ENCODE results near the gene NXNL2.

Gene NXNL2

GRCh38 chr9:88533951-88534455 is 975 bp upstream of the NXNL2 start:
- DNase-seq: no peak

GRCh38 chr9:88535226-88536022 is 446 bp downstream of the NXNL2 start:
- DNase-seq: no peak

DNA sequence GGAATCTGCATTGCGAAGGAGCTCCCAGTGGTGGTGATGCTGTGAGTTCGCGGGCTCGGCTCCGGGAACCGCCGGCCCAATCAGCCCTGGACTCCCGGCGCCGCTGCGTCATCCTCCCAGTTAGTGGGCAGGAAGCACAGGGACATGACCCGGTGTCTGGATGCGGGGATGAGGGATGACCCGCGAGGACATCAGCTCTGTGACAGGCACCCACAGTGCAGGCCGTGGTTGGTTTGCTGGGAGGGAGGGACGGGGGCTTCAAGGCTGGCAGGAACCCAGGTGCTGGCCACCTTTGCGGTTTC is 996 bp downstream of the NXNL2 start:
- DNase-seq: no peak

DNA sequence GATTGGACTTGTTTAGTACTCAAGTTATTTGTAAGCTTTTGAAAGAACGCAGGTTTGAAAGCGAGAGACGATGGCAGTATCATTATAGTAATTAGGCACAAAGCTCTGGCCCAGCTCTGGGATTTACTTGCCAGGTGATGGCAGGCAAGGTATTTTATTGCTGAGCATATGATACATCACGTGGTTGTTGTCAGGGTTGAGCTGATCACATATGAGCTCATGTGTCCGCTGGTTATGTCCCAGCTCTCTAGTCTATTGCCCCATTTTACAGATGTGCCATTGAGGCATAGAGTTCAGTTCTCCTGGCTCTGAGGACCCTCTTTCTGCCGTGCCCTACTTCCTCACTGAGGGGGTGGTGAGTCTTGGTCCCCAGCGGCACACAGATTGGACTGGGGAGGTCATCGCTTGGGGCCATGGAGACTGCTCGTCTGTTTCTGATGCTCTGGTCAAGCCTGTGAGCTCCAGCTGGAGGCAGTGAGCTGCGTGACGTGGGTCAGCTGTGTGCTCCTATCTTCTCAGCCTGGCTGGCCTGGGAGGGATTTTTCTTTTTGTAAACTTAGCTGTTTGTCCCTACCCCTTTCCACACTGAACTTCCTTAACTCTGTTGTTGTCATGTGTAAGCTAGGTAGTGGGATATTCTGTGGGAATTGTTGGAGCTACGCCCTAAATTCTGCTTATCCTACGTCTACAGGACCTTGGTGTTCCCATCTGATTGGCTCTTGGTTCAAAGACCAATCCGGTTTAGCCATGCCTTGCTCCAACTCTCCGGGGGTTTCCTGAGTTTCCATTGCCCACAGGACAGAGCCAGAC is 2.2 kb downstream of the NXNL2 start:
- no peak for DNase-seq

DNA sequence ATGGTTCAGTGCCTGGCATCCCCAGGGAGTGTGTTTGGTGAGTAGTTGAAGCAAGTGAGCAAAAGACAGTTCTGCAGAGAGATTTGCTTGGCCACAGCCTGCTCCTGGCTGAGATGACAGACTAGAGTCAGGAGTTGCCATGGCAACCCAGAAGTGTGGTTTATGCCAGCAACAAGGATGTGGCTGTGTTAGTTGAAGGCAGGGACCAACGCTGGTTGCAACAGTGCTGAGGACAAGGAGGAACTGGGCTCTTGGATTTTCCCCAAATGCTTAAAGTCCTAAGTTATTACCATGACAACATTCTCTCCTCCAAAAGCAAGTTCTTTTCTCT is 2.7 kb downstream of the NXNL2 start:
- DNase-seq: no peak

DNA sequence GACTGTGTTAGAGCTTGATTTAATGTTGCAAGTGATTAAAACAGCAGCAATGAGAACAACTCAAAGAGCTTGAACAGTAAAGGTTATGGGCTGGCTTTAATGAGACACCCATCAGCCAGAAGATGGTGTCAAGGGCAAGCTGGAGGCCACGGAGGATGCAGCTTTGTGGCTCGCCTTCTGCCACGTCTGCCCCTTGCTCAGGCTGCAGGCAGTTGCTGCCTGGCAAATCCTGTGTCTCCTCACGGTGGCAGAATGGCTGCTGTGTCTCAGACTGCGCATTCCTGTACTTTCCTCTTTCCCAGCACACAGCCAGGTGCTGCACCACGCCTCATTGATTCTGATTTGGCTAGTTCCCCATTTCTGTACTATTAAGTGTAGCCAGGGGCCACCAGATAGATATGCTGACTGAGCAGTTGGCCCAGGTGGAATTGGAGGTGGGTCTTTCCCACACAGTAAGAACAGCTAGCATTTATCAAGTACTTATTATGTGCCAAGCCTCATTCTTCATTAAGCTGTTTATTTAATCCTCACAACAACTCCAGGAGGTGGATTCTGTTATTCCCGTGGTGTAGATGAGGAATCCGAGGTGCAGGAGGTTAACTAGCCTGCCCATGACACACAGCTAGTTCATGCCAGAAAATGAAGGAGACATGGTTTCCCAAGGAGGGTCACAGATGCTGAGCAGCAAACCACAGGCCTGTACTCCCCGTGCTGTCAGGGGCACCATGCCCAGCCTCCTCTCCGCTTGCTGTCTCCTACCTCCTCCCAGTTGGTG is 3.5 kb downstream of the NXNL2 start:
- no peak for DNase-seq

- no peak for DNase-seq
Measured at GRCh38 chr9:88539246-88539645, 4.3 kb downstream of the NXNL2 start.

- DNase-seq: no peak
Measured at GRCh38 chr9:88540251-88540763, 5.3 kb downstream of the NXNL2 start.

DNA sequence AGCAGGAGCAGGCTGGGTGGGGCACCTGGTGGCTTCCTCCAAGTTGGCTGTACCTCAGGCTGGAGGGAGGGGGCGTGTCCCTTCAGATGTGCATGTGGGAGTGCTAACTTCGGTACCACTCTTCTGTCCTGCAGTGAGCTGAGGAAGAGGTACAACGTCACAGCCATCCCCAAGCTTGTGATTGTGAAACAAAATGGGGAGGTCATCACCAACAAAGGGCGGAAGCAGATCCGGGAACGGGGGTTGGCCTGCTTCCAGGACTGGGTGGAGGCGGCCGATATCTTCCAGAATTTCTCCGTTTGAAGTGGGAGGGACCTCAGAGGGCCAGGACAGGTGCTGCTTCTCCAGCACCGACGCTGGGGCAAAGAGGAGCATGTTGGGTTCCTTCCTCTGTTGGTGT is 9.3 kb downstream of the NXNL2 start:
- no peak for DNase-seq

DNA sequence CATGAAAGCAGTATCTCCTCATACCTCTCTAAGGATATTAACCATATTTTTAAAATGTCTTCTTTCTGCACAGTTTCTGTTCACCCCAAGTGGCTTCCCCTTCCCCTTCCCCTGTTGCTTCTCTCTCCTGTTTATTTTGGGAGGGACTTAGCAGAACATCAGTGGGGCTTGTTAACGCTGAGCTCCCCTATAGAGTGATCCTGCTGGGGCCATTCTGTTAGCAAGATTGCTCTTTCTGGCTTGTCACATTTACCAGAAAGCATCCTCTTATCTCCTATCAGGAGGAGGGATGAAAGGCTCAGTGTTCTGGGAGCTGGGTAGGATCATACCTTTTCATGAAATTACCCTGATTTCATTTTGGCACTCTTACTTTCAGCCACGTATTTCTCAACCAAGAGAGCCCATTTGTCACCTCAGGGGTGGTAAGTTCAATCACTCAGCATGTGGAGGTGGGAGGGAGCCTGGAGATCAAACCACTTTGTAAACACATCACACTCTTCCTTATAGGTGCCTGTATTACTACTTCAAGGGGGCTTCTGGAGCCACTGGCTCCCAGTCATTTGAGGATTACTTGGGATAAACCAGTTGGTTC is 16.7 kb downstream of the NXNL2 start:
- no peak for DNase-seq

GRCh38 chr9:88553350-88553749 is 18.4 kb downstream of the NXNL2 start:
- no peak for DNase-seq

DNA sequence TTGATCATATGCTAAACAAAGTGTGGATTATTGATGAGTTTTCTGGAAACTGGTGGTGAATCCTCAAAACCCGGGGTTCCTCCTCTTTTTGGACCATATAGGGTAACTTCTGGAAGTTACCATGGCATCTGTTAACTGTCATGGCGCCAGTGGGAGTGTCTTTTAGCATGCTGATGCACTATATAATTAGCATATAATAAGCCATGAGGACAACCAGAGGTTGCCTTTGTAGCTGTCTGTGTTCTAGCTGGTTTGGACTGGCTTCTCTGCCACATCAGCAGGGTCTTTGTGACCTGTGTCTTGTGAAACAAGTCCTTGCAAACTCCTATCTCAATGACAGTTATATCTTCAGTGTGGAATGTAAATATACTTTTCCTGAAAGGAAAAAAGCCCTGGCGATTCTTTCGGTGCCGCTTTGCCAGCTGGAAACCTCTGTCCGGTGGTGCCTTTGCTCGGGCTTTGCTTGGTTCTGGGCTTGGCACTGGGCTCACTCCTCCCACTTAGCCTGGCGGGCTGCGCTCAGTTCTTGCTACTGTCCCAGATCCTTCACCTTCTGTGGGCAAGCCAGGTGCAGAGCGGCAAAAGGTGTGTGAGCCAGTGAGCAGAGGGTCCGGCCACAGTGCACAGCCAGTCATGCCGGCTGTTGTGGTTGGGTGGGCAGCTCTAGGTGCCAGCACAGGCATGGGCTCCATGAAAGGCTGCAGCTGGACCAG is 20.4 kb downstream of the NXNL2 start:
- DNase-seq: no peak

DNA sequence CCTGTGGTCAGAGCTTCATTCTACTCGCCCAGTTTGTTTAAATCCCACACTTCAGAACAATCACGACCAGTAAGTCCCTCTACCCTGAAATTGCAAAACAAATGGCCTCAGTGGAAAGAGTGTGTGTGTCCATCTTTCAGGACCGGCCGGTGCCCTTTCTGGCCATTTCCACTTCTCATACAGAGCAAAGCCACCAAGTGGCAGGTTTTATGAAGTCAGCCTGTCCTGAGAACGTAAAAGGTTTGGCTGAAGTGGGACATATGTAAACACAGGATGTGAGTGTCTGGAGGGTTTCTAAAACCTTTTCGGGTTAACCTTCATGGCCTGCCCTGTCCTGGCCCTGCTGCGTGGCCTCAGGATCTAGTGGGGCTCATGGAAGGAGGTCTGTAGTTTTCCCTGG is 24.7 kb downstream of the NXNL2 start:
- DNase-seq: no peak

- DNase-seq: no peak
Measured at GRCh38 chr9:88567870-88568269, 32.9 kb downstream of the NXNL2 start.

DNA sequence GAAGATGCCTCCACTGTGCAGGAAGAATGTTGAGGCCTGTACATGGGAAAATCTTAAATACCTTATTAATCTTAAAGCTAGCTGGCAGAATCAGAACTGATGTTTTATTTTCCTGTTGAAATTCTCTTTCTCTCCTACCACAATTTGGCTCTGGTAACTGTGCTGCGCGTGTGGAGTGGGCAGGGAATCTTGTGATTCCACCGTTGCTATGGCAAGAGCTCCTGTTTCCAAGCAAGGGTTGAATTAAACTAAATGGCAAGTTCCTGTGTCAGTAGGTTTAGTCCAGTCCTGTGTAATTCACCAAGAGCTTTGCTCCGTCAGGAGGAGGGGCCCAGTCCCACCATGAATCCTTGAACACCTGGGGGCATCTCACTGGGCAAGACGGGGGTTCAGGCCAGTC is 36.4 kb downstream of the NXNL2 start:
- DNase-seq: no peak

DNA sequence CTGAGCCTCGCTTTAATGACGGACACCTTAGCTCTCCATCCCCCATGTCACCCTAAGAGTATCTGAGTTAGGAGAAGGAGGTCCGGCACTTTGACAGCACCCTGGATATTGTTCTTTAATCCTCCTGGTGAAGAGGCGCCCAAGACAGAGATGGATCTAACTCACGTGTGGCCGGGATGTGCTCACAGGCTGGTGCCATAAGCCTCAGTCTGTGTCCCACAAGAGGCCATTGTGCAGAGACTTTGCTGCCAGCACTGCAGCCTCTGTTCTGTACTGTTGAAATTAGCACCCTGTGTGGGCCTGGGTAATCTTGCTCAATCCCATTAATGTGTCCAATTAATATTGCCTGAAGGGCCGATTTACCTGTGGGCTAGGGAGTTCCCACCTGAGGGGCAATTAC is 37.7 kb downstream of the NXNL2 start:
- DNase-seq: no peak

- DNase-seq: no peak
Measured at GRCh38 chr9:88574953-88575352, 40.0 kb downstream of the NXNL2 start.

DNA sequence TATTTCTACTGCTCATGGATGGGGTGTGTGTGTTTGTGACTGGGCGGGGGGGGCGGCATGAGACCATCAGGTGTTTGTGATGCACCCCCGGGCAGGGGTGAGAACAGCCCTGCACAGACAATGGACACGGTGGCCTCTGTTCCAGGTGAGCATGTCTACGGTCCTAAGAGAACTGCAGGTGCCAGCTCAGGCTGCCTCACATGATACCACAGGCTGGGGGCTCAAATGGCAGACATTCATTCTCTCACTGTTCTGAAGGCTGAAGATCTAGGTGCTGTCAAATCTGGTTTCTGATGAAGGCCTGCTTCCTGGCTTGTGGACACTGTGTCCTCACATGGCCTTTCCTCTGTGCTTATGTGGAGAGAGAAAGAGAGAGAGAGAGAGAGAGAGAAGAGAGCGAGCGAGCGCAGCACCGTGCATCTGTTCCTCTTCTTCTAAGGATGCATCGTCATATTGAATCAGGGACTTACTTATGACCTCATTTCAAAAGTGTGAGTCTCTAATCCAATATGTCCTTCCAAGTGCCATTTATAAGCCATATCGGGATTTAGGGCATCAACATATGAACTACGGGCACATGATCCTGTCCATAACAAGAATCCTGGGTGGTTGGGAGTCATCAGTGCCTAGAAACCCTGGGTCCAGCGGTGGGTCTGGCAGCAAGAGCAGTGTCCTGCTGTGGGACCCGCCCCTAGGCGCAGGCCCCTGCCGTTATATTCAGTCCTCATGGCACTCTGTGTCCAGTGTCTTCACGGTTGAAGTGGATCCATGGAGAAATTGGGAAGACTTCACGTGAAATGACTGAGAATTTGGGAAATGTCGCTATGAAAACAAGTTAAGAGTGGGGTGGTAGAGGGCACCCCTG is 42.5 kb downstream of the NXNL2 start:
- DNase-seq: no peak

DNA sequence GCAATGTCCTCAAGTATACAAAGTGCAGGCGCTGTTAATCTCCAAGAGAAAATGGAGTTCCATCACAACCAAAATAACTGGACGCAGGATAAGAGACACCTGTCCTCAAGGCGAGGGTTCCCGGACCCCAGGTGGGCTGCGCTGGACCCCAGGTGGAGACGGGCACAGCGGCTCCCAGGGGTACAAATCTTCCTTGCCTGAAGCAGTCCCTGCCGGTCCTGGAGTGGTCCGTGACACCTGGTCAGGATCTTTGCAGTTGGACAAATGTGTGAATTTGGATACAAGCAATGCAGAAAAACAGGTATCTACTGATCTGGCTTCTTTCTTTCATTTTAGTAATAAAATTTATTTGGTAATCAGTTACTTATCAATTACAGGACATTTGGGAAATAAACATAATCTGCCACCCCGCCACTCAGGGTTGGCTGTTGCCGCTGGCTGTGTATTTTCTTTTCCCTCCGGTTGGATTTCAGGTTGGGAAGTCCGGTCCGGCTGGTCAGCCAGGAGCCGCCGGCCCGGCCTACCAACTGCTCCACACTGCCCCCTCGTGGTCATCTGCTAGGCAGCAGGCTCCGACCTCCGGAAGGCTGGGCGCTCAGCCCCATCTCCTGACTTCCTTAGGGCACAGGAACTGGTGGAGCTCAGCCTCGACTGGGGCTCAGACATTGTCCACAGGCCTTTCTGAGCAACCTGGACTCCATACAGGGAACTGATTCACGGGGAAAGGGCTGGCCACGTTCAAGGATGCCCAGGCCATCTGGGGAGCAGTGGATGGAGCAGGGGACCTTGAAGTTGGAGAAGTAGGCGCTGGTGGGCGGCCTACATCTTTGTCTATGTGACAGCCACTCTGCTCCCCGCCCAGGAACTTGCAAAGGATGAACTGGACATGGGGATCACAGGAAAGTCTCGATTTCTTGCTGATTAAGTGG is 43.4 kb downstream of the NXNL2 start:
- peak; percentile 7 for DNase-seq

DNA sequence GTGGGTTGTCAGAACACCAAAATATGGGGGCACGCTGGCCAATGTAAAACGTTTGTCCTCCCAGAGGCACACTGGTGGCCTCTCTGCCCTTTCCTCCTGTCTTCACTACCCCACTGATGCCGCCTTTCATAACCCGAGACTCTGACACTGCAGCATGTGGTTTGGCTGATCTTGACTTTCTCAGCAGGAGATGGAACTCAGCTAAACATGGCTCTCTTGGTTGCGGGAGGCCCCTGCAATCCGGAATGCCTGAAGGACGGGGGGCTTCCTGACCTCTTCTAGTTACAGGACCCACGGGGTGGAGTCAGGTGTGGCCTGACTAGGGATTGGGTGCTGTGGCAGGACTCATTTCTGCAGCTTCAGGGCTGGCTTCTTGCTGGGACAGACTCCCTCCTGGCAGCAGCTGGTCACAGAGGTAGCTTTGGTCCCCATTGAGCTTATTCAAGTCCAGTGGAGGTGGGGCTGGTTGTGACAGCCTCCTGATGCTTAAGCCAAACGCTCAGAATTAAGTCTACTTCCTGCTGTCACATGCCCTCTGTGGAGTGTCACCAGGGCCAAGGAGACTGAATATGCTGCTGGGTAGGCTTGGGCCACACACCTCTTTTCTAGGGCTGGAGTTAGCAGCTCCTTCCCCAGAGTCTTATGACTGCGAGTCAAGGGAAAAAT is 44.2 kb downstream of the NXNL2 start:
- DNase-seq: no peak
